K562 (cell line): ENCODE data around the gene CLSTN2. TPM values are rescaled to one million over a fixed set of nuclear protein-coding genes. Genes with fewer than 3 reads are reported as not detected.

Experiments
- ATAC-seq: fragments of 200-7000 bp; cut with Tn5 transposase; 3 replicates; pipeline ENCODE4 v1.9.1; 2020; ENCODE audit warnings: moderate library complexity
- BruUV-seq: library from RNA; stranded (reverse); fragments of 400-500 nt; replicated peaks from 2 replicates; lab custom pipeline; 2021; lab: Mats Ljungman, UMichigan
- CTCF ChIA-PET: fragments of 300-600 bp; formaldehyde crosslinking; extraction: SDS; loops from one replicate; lab custom pipeline; 2021; ENCODE audit warnings: low intra/inter-chr PET ratio; lab: Yijun Ruan, JAX
- POLR2A ChIA-PET: fragments of 300-600, 350-650 bp; sonication (Branson Sonifier 250); formaldehyde crosslinking; extraction: SDS; loops from one replicate; lab custom pipeline; 2021; ENCODE audit warnings: antibody characterized with exemption, inconsistent platforms; lab: Yijun Ruan, JAX
- DNase-seq, 4 experiments: peaks; one replicate each; pipeline versions ENCODE4 v3.0.0 to v3.0.0-alpha.2; 2011 to 2018; ENCODE audit warnings: low spot score in 3 of 4, mixed read lengths in 3 of 4; ENCODE audit errors: extremely low read depth in 1 of 4
- FAIRE-seq: peaks from 2 replicates; lab custom pipeline; 2011; peaks lifted over from hg19 to GRCh38; lab: Jason Lieb, UNC
- H2AFZ ChIP-seq: 2 replicates; pipeline ENCODE4 v1.6.0; 2011; ENCODE audit warnings: low read depth, low read length, control low read depth, inconsistent platforms
- H3K27ac ChIP-seq: fragments of 200-600 bp; 3 replicates; pipeline ENCODE4 v1.8.0; 2011; ENCODE audit warnings: low read depth, mild to moderate bottlenecking, control low read depth, inconsistent platforms, low read length, moderate library complexity, mixed read lengths; ENCODE audit errors: extremely low read depth
- H3K27me3 ChIP-seq, 2 experiments: fragments of 300-600 bp in 1 of 2; 2 replicates in 1 of 2; 3 replicates in 1 of 2; pipeline versions ENCODE4 v1.6.0 to v1.8.0; 2011; ENCODE audit warnings: inconsistent platforms in 2 of 2, low read length in 2 of 2, mild to moderate bottlenecking in 1 of 2, mixed read lengths in 1 of 2, moderate library complexity in 1 of 2; ENCODE audit not compliant: control insufficient read depth in 2 of 2, insufficient read depth in 2 of 2
- H3K36me3 ChIP-seq: fragments of 300-600 bp; 3 replicates; pipeline ENCODE4 v1.8.0; 2011; ENCODE audit warnings: mild to moderate bottlenecking, low read length, inconsistent platforms; ENCODE audit not compliant: control insufficient read depth, insufficient read depth
- H3K4me1 ChIP-seq, 2 experiments: fragments of 200-600 bp in 1 of 2; replicated peaks in 1 of 2; 2 replicates in 1 of 2; 3 replicates in 1 of 2; pipeline versions ENCODE4 v1.5.1 to v1.8.0; 2011; ENCODE audit warnings: inconsistent platforms in 2 of 2, low read length in 2 of 2, mild to moderate bottlenecking in 1 of 2, mixed read lengths in 1 of 2, moderate library complexity in 1 of 2; ENCODE audit not compliant: control insufficient read depth in 2 of 2, insufficient read depth in 2 of 2
- H3K4me2 ChIP-seq: 2 replicates; pipeline ENCODE4 v1.6.1; 2011; ENCODE audit warnings: low read length, control low read depth, inconsistent platforms, mixed read lengths; ENCODE audit not compliant: insufficient read depth
- H3K4me3 ChIP-seq: fragments of 200-600 bp; sonication (generic), shearing (Covaris generic); 2 replicates; pipeline ENCODE4 v1.5.1; 2016; ENCODE audit warnings: control low read depth, inconsistent platforms
- H3K79me2 ChIP-seq: fragments of 200-600 bp; 3 replicates; pipeline ENCODE4 v1.8.0; 2011; ENCODE audit warnings: low read length, inconsistent platforms; ENCODE audit not compliant: control insufficient read depth, insufficient read depth
- H3K9ac ChIP-seq, 2 experiments: 2 replicates each; pipeline versions ENCODE4 v1.6.0 to v1.6.1; 2011; ENCODE audit warnings: low read depth in 2 of 2, low read length in 2 of 2, control low read depth in 1 of 2, inconsistent platforms in 1 of 2, mild to moderate bottlenecking in 1 of 2, mixed read lengths in 1 of 2; ENCODE audit not compliant: insufficient read depth in 1 of 2
- H3K9me1 ChIP-seq: one replicate; pipeline ENCODE4 v1.6.0; 2011; ENCODE audit warnings: inconsistent platforms, mild to moderate bottlenecking, low read length, moderate library complexity; ENCODE audit not compliant: control insufficient read depth, insufficient read depth
- H3K9me3 ChIP-seq: replicated peaks from 2 replicates; pipeline ENCODE4 v1.5.1; 2011; ENCODE audit warnings: low read depth, low read length, inconsistent platforms; ENCODE audit not compliant: control insufficient read depth, insufficient read depth
- H4K20me1 ChIP-seq: replicated peaks from 2 replicates; pipeline ENCODE4 v1.6.1; 2011; ENCODE audit warnings: low read length, inconsistent platforms, mixed read lengths; ENCODE audit not compliant: control insufficient read depth, insufficient read depth
- CBX8 ChIP-seq: fragments of 200-600 bp; sonication (generic); IDR thresholded peaks from 2 replicates; pipeline ENCODE4 v1.6.1; 2012; ENCODE audit warnings: borderline replicate concordance, mixed run types, low read depth, mild to moderate bottlenecking, moderate library complexity, mixed read lengths, low read length, control low read depth, inconsistent platforms; ENCODE audit not compliant: poor library complexity, severe bottlenecking; ENCODE audit errors: extremely low read depth
- CTCF ChIP-seq, 3 experiments: IDR thresholded peaks in 2 of 3; conservative IDR thresholded peaks in 1 of 3; 2 replicates each; pipeline ENCODE4 v1.5.1; 2011 to 2012; ENCODE audit warnings: low read length in 3 of 3, mild to moderate bottlenecking in 3 of 3, control low read depth in 2 of 3, improper control_type of control experiment in 1 of 3, inconsistent platforms in 1 of 3, low read depth in 1 of 3, mixed read lengths in 1 of 3, moderate library complexity in 1 of 3; ENCODE audit not compliant: insufficient read depth in 2 of 3
- ETS2 ChIP-seq: IDR thresholded peaks from 2 replicates; pipeline ENCODE4 v1.6.1; 2016; ENCODE audit warnings: borderline replicate concordance, missing genetic modification characterization, mild to moderate bottlenecking, moderate library complexity, missing compliant biosample characterization; ENCODE audit not compliant: poor library complexity, severe bottlenecking
- FOS ChIP-seq: IDR thresholded peaks from 3 replicates; pipeline ENCODE4 v1.6.1; 2011; ENCODE audit not compliant: insufficient read length; ENCODE audit errors: extremely low read depth
- PML ChIP-seq: IDR thresholded peaks from 2 replicates; pipeline ENCODE4 v1.6.1; 2012; ENCODE audit warnings: low read length, inconsistent platforms
- POLR3A ChIP-seq: IDR thresholded peaks from 2 replicates; pipeline ENCODE4 v1.6.1; 2011; ENCODE audit warnings: borderline replicate concordance, mild to moderate bottlenecking, moderate library complexity; ENCODE audit not compliant: insufficient read length, insufficient read depth; ENCODE audit errors: extremely low read depth
- RAD21 ChIP-seq, 2 experiments: fragments of 250-450 bp in 1 of 2; fragments of 450-650 bp in 1 of 2; sonication (Bioruptor Pico) in 1 of 2; formaldehyde crosslinking in 1 of 2; IDR thresholded peaks in 1 of 2; conservative IDR thresholded peaks in 1 of 2; 2 replicates each; pipeline versions ENCODE4 v1.4.0 to v1.8.0; 2020 to 2022; ENCODE audit warnings: mild to moderate bottlenecking in 2 of 2, moderate library complexity in 1 of 2
- SAFB2 ChIP-seq: fragments of 200-400 bp; formaldehyde crosslinking; IDR thresholded peaks from 2 replicates; pipeline ENCODE4 v1.6.1; 2018; ENCODE audit warnings: borderline replicate concordance, low read length, low read depth, moderate library complexity; ENCODE audit not compliant: severe bottlenecking
- ZBTB33 ChIP-seq: sonication (generic); formaldehyde crosslinking; IDR thresholded peaks from 2 replicates; pipeline ENCODE4 v1.8.1; 2023; ENCODE audit warnings: mild to moderate bottlenecking, missing genetic modification reagents
- ZNF707 ChIP-seq: fragments of 250-450 bp; sonication (Bioruptor Pico); conservative IDR thresholded peaks from 2 replicates; pipeline ENCODE4 v1.8.0; 2022; ENCODE audit warnings: inconsistent platforms, mild to moderate bottlenecking, moderate library complexity
- WGBS: fragments of 100-300 bp; shearing (Covaris generic); methylation state at CpG from one replicate; pipeline ENCODE4 v1.1.6; 2016; ENCODE audit warnings: low coverage, mixed read lengths; ENCODE audit not compliant: insufficient coverage; ENCODE audit errors: missing lambda C conversion rate; 5-methylcytosine and 5-hydroxymethylcytosine counted together
- in situ Hi-C: fragments of 300-500 bp; cut with MboI; formaldehyde crosslinking; loops from 4 replicates; pipeline ENCODE4 v1.15.0; 2018; ENCODE audit warnings: inconsistent platforms, mixed read lengths
- intact Hi-C: fragments of 100-400 bp; cut with micrococcal nuclease; formaldehyde crosslinking; loops from 2 replicates; pipeline ENCODE4 v1.14.2; 2022
- polyA plus RNA-seq, 8 experiments: library from polyadenylated mRNA; depleted of rRNA in 4 of 8; stranded (reverse) in 5 of 8; unstranded in 3 of 8; fragments of >200 nt; fragmentation: Nextera tagmentation in 2 of 8; fragmentation: Illumina TruSeq in 1 of 8; extraction: Ambion mirVana in 2 of 8; extraction: Trizol in 1 of 8; gene quantifications; 2 replicates each; pipeline versions ENCODE4 v1.2.1 to v1.2.3, GENCODE V29; 2011 to 2014; ENCODE audit warnings: inconsistent platforms in 1 of 8, missing spikeins in 1 of 8
- total RNA-seq, 7 experiments: library from RNA; depleted of rRNA in 6 of 7; stranded (reverse); fragments of >200 nt in 6 of 7; fragmentation: Illumina TruSeq in 2 of 7; extraction: Trizol in 2 of 7; gene quantifications; 2 replicates each; pipeline versions ENCODE4 v1.2.1 to v1.2.3, GENCODE V29; 2011 to 2021; ENCODE audit warnings: low replicate concordance in 1 of 7

The CLSTN2 gene
- total and polyA plus RNA-seq, 9 of the 15 experiments (the other 6 are each of a cell fraction or from before 2014, with no cell fraction given): 0.02 to 0.04 (median 0.04) TPM; not detected in 6

- TF ChIP-seq ZBTB33 (no peak), ZNF707 (CRISPR knock-in tag) (no peak), POLR3A (no peak), FOS (no peak)
- TF ChIP-seq, all 486 proteins: peak for 0
These were observed 617.4 kb downstream of the CLSTN2 start (continued) for GRCh38 chr3:140552403-140552802.

GRCh38 chr3:140552898-140553297 is 617.9 kb downstream of the CLSTN2 start:
- 2% methylated on average over 5 of the region's 5 CpGs for WGBS
- in situ Hi-C loops: no loop called here
- intact Hi-C loops: no loop called here
- Histone ChIP-seq H3K27me3 (peaks cover 4 to 12% of the 10 kb centered on the region in 2 experiments; a peak in 4 of 5 replicates), H2AFZ (no peak overlapping the region), H3K27ac (no peak overlapping the region), H3K9me1 (no peaks in the 10 kb centered on the region), H3K9ac (no peak overlapping the region), H3K4me1 (no peaks in the 10 kb centered on the region), H4K20me1 (no peaks in the 10 kb centered on the region; the same call in 1 of the 2 replicates), H3K4me3 (no peak overlapping the region), H3K9me3 (no peaks in the 10 kb centered on the region), H3K79me2 (no peaks in the 10 kb centered on the region), H3K4me2 (no peak overlapping the region), H3K36me3 (no peaks in the 10 kb centered on the region)
- CTCF ChIA-PET: interaction anchor here (0.8 kb wide), 1 partner anchor 185 kb away, joined by 3 read pairs; no protein-coding TSS in a partner anchor
- no TSS peak for BruUV-seq
- no peak for FAIRE-seq
- ATAC-seq: no peak
- peak in 1 of 4 experiments; percentile 5 for DNase-seq
- POLR2A ChIA-PET: no interaction called here
- TF ChIP-seq CBX8: no peak
- no peak for TF ChIP-seq ETS2 (tag)
- no peak for TF ChIP-seq PML
- peak in 2 of 3 experiments; percentile 9 to 37; a peak in 2 of 6 replicates for TF ChIP-seq CTCF (IDR thresholded peaks at IDR 0.05 in 2 of 3, conservative IDR thresholded peaks at IDR 0.05 in 1 of 3; ENCODE audit: insufficient read depth in 2 of 3, low read depth in 1 of 3, low read length in 3 of 3)
- TF ChIP-seq RAD21 (CRISPR knock-in tag; conservative IDR thresholded peaks at IDR 0.05 in 1 of 2, IDR thresholded peaks at IDR 0.05 in 1 of 2): peak in 1 of 2 experiments; percentile 25; a peak in 2 of 4 replicates
- TF ChIP-seq SAFB2: no peak
